Astrocyte of the cerebellum (primary cell): ENCODE results near the gene DCP1A.
"Not testable (repeated sequence)": the region's sequence is repeated elsewhere in the genome, so short reads cannot be mapped to it uniquely, and the experiment has no call there.

Source experiments
- DNase-seq: peaks from one replicate; pipeline ENCODE4 v3.0.0-alpha.2; 2011; ENCODE audit warnings: low read depth
- H3K4me3 ChIP-seq: 2 replicates; pipeline ENCODE4 v1.5.1; 2011; ENCODE audit warnings: mild to moderate bottlenecking, low read depth, low read length, moderate library complexity
- CTCF ChIP-seq: IDR thresholded peaks from 2 replicates; pipeline ENCODE4 v1.5.1; 2012; ENCODE audit warnings: low read length, low read depth, moderate library complexity, mild to moderate bottlenecking; ENCODE audit errors: missing control alignments
- in situ Hi-C: cut with HindIII; loops from 2 replicates; pipeline ENCODE4 v1.10.0; 2017; ENCODE audit warnings: low sequenced_read_pairs

DCP1A gene

GRCh38 chr3:53350652-53351051 is 3.3 kb upstream of the DCP1A start:
- DNase-seq, result no peak
- TF ChIP-seq CTCF, result no peak

GRCh38 chr3:53348118-53348517 is 775 bp upstream of the DCP1A start:
- H3K4me3 ChIP-seq, result peak overlapping the region; percentile 81
- DNase-seq, in situ Hi-C loops: not testable (repeated sequence)

More at GRCh38 chr3:53350652-53351051, 3.3 kb upstream of the DCP1A start:
- no peak overlapping the region for H3K4me3 ChIP-seq
- in situ Hi-C loops, result no loop called here

DNA sequence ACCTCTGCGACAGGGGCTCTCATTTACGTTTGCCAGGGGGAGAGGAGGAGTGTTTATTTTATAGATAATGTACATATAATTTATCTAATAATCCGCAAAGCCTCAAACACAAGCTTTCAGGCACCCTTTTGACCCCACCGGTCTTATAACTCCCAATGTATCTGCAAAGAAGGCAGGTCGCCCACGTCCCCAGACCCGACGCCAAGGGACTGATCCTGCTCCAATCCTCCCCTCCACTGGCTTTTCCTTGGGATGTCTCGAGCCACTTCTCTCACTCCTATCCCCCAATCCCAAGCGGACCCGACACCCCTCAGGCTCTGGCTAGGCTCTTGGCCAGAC is 452 bp downstream of the DCP1A start:
- H3K4me3 ChIP-seq, result peak overlapping the region; percentile 81
- in situ Hi-C loops, result no loop called here
- no peak for DNase-seq
- TF ChIP-seq CTCF, result no peak

DNA sequence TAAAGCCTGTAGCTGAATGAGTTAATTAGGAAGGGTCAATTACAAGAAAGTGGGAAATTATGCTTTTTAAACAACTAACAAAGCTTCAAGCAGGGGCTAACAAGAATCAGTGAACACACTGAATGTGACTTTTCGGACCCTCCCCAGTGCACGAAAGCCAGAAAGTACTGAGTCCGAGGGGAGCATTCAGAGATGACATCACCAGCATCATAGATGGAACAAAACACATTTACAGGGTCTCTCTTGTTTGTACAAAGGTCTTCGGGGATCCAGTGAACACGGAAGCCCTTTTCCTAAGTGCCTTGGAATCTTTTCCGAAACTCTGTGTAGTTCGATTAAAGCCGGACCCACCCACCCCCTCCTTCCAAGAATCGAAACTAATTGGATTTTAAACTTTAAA is 829 bp downstream of the DCP1A start:
- in situ Hi-C loops, result no loop called here
- no peak for DNase-seq
- peak overlapping the region; percentile 81 for H3K4me3 ChIP-seq
- TF ChIP-seq CTCF, result no peak

DNA sequence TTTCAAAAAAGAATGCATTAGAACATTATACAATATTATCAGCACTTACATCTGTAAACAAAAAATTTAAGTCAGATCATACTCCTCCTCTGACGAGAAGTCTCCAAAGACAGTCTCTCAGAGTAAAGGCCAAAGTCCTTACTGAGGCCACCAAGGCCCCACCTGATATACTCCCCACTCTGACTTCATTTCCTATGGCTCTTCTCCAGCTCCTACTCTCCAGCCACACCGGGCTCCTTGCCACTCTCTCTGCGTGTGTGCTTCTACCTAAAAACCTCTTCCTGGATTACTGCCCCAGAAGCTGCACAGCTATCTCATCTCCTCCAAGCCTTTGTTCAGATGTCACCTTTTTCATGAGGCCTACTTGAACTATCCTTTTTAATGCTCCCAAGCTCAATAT is 5.0 kb downstream of the DCP1A start:
- no peak overlapping the region for H3K4me3 ChIP-seq
- peak; percentile 28 for DNase-seq
- in situ Hi-C loops, result no loop called here
- no peak for TF ChIP-seq CTCF

DNA sequence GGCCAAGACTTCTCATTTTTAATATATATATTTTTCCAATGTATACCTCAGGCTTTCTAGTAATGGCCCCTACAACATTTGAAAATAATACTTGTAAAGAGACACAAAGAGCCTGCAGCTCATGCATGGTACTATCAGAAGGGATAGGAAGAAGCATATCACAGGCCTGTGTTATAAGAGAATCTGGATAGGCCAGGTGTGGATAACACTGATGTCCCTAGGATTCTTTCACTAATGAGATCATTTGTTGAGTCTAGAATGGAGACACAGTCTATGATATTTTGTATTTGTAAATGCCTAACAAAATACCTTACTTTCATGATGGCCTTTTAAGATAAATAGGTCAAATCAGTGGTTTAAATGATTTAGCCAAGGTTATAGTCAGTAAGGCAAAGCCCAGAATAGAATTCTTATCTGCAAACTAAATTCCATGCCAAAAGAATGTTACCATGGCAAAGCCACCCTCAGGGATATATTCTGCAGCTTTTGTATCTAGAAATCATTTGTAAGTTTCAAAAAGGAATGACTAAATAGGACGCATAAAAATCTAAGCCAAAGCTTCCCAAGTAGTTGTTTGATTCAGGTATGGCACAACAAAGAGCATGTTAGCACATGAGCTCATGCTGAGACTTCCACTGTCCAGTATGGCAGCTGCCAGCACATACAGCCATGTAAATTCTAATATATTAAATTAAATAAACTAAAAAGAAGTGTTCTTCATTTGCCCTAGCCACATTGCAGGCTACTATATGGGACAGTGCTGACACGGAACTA is 10.0 kb downstream of the DCP1A start:
- H3K4me3 ChIP-seq, result no peak overlapping the region
- no peak for DNase-seq
- no peak for TF ChIP-seq CTCF
- in situ Hi-C loops, result no loop called here

GRCh38 chr3:53334742-53335141 is 12.6 kb downstream of the DCP1A start:
- in situ Hi-C loops, result no loop called here
- no peak for DNase-seq

More at GRCh38 chr3:53334742-53335141, 12.6 kb downstream of the DCP1A start:
- no peak overlapping the region for H3K4me3 ChIP-seq
- no peak for TF ChIP-seq CTCF
